T-helper 2 cell treated with Interferon-gamma antibody and Interleukin-4, amounts not matched to agents 5 μg/mL and 100 μg/mL, for 36 hours (primary cell): ENCODE data around the gene DGKD.

Source experiments
- DNase-seq: peaks from one replicate; pipeline ENCODE4 v3.0.0; 2021; ENCODE audit warnings: low spot score
- H3K27ac Mint-ChIP-seq: one replicate; pipeline ENCODE4 v1.8.0; 2021; ENCODE audit warnings: mild to moderate bottlenecking, mixed read lengths
- H3K27me3 Mint-ChIP-seq: one replicate; pipeline ENCODE4 v1.8.0; 2021; ENCODE audit warnings: low read depth, mixed read lengths
- H3K36me3 Mint-ChIP-seq: one replicate; pipeline ENCODE4 v1.8.0; 2021; ENCODE audit warnings: low read depth, mixed read lengths
- H3K4me1 Mint-ChIP-seq: one replicate; pipeline ENCODE4 v1.8.0; 2021; ENCODE audit warnings: low read depth, mixed read lengths
- H3K4me3 Mint-ChIP-seq: one replicate; pipeline ENCODE4 v1.8.0; 2022; ENCODE audit warnings: mild to moderate bottlenecking, moderate library complexity, mixed read lengths
- H3K9me3 Mint-ChIP-seq: one replicate; pipeline ENCODE4 v1.8.0; 2021; ENCODE audit warnings: mixed read lengths

The DGKD gene

GRCh38 chr2:233445152-233445830, 91.0 kb downstream of the DGKD start:
- Mint-ChIP-seq H3K4me1 (peaks cover 8% of the 10 kb centered on the region), H3K36me3 (peaks cover 46% of the 10 kb centered on the region), H3K27me3 (no peaks in the 10 kb centered on the region), H3K4me3 (no peak overlapping the region), H3K9me3 (no peaks in the 10 kb centered on the region), H3K27ac (no peak overlapping the region)
- no peak for DNase-seq

GRCh38 chr2:233446121-233446520, 91.8 kb downstream of the DGKD start:
- Mint-ChIP-seq H3K27me3 (no peaks in the 10 kb centered on the region), H3K4me3 (no peak overlapping the region), H3K36me3 (peaks cover 46% of the 10 kb centered on the region), H3K9me3 (no peaks in the 10 kb centered on the region), H3K4me1 (peaks cover 8% of the 10 kb centered on the region), H3K27ac (no peak overlapping the region)
- no peak for DNase-seq

GRCh38 chr2:233446606-233447305, 92.5 kb downstream of the DGKD start:
- no peak for DNase-seq
- Mint-ChIP-seq H3K36me3 (peaks cover 43% of the 10 kb centered on the region), H3K27ac (no peak overlapping the region), H3K9me3 (no peaks in the 10 kb centered on the region), H3K4me3 (no peak overlapping the region), H3K4me1 (peaks cover 8% of the 10 kb centered on the region), H3K27me3 (no peaks in the 10 kb centered on the region)

- Mint-ChIP-seq H3K27me3 (no peaks in the 10 kb centered on the region), H3K36me3 (peaks cover 42% of the 10 kb centered on the region), H3K27ac (no peak overlapping the region), H3K4me1 (peaks cover 8% of the 10 kb centered on the region), H3K4me3 (no peak overlapping the region), H3K9me3 (no peaks in the 10 kb centered on the region)
- DNase-seq = no peak
These were observed 93.4 kb downstream of the DGKD start for GRCh38 chr2:233447506-233448219.

- no peak overlapping the region for H3K4me3 Mint-ChIP-seq
- H3K27ac Mint-ChIP-seq = no peak overlapping the region
- peaks cover 40% of the 10 kb centered on the region for H3K36me3 Mint-ChIP-seq
- H3K27me3 Mint-ChIP-seq = no peaks in the 10 kb centered on the region
- DNase-seq = no peak
- no peaks in the 10 kb centered on the region for H3K9me3 Mint-ChIP-seq
- peaks cover 6% of the 10 kb centered on the region for H3K4me1 Mint-ChIP-seq
These were observed 93.9 kb downstream of the DGKD start for GRCh38 chr2:233448220-233448559.

- Mint-ChIP-seq H3K36me3 (peaks cover 38% of the 10 kb centered on the region), H3K9me3 (no peaks in the 10 kb centered on the region), H3K27ac (no peak overlapping the region), H3K4me3 (no peak overlapping the region), H3K27me3 (no peaks in the 10 kb centered on the region), H3K4me1 (peaks cover 2% of the 10 kb centered on the region)
- no peak for DNase-seq
These were observed 94.3 kb downstream of the DGKD start for GRCh38 chr2:233448575-233448974.

- Mint-ChIP-seq H3K36me3 (peaks cover 38% of the 10 kb centered on the region), H3K27me3 (no peaks in the 10 kb centered on the region), H3K4me1 (peaks cover 2% of the 10 kb centered on the region), H3K27ac (no peak overlapping the region), H3K9me3 (no peaks in the 10 kb centered on the region), H3K4me3 (no peak overlapping the region)
- DNase-seq = no peak
These were observed 95.0 kb downstream of the DGKD start for GRCh38 chr2:233449081-233449901.

- H3K9me3 Mint-ChIP-seq = no peaks in the 10 kb centered on the region
- H3K27ac Mint-ChIP-seq = no peak overlapping the region
- H3K4me1 Mint-ChIP-seq = no peaks in the 10 kb centered on the region
- H3K36me3 Mint-ChIP-seq = peaks cover 36% of the 10 kb centered on the region
- no peaks in the 10 kb centered on the region for H3K27me3 Mint-ChIP-seq
- DNase-seq = no peak
- no peak overlapping the region for H3K4me3 Mint-ChIP-seq
These were observed 95.9 kb downstream of the DGKD start for GRCh38 chr2:233449921-233450863.

- no peak for DNase-seq
- Mint-ChIP-seq H3K36me3 (peaks cover 33% of the 10 kb centered on the region), H3K4me3 (no peak overlapping the region), H3K27me3 (no peaks in the 10 kb centered on the region), H3K9me3 (no peaks in the 10 kb centered on the region), H3K27ac (no peak overlapping the region), H3K4me1 (no peaks in the 10 kb centered on the region)
These were observed 96.7 kb downstream of the DGKD start for GRCh38 chr2:233450864-233451575.

GRCh38 chr2:233451950-233452349, 97.7 kb downstream of the DGKD start:
- H3K27ac Mint-ChIP-seq = no peak overlapping the region

GRCh38 chr2:233453111-233453915, 99.0 kb downstream of the DGKD start:
- DNase-seq = no peak
- Mint-ChIP-seq H3K9me3 (no peaks in the 10 kb centered on the region), H3K27me3 (no peaks in the 10 kb centered on the region), H3K27ac (no peak overlapping the region), H3K4me3 (no peak overlapping the region), H3K36me3 (peaks cover 35% of the 10 kb centered on the region), H3K4me1 (no peaks in the 10 kb centered on the region)

More at GRCh38 chr2:233451950-233452349, 97.7 kb downstream of the DGKD start:
- Mint-ChIP-seq H3K36me3 (peaks cover 30% of the 10 kb centered on the region), H3K4me3 (no peak overlapping the region), H3K27me3 (no peaks in the 10 kb centered on the region), H3K9me3 (no peaks in the 10 kb centered on the region), H3K4me1 (no peaks in the 10 kb centered on the region)
- no peak for DNase-seq

- Mint-ChIP-seq H3K36me3 (peaks cover 37% of the 10 kb centered on the region), H3K4me3 (no peak overlapping the region), H3K9me3 (no peaks in the 10 kb centered on the region), H3K27me3 (no peaks in the 10 kb centered on the region), H3K27ac (peak overlapping the region; percentile 4), H3K4me1 (no peaks in the 10 kb centered on the region)
- no peak for DNase-seq
These were observed 99.6 kb downstream of the DGKD start for GRCh38 chr2:233453916-233454315.
